Esophagus squamous epithelium (tissue), 5 donors: ENCODE measurements around the gene SYNDIG1L. TPM values are rescaled to one million over a fixed set of nuclear protein-coding genes. Genes with fewer than 3 reads are reported as not detected.
"Not testable (repeated sequence)": the region's sequence is repeated elsewhere in the genome, so short reads cannot be mapped to it uniquely, and the experiment has no call there.

ENCODE experiments used
- DNase-seq: peaks from one replicate; lab custom pipeline; 2025; lab: John Stamatoyannopoulos, UW
- H3K27ac ChIP-seq, 4 donors: fragments of 200-600 bp; sonication (generic); one replicate each; pipeline ENCODE4 v1.5.1; 2016 to 2019; ENCODE audit warnings: mild to moderate bottlenecking in 1 of 4
- H3K27me3 ChIP-seq, 4 donors: fragments of 200-600 bp; sonication (generic); 1 replicate in 3 of 4; 2 replicates in 1 of 4; pipeline versions ENCODE4 v1.5.1 to v1.6.0; 2017 to 2021; ENCODE audit warnings: antibody characterized with exemption in 1 of 4
- H3K36me3 ChIP-seq, 3 donors: fragments of 200-600 bp; sonication (generic); one replicate each; pipeline ENCODE4 v1.5.1; 2016 to 2019
- H3K4me1 ChIP-seq, 3 donors: fragments of 200-600 bp; sonication (generic); one replicate each; pipeline ENCODE4 v1.5.1; 2017 to 2019
- H3K4me3 ChIP-seq, 4 donors: fragments of 200-600 bp; sonication (generic); 1 replicate in 3 of 4; 2 replicates in 1 of 4; pipeline ENCODE4 v1.5.1; 2016 to 2019; ENCODE audit warnings: mild to moderate bottlenecking in 2 of 4, moderate library complexity in 1 of 4
- H3K9me3 ChIP-seq, 3 donors: fragments of 200-600 bp; sonication (generic); one replicate each; pipeline ENCODE4 v1.5.1; 2016 to 2019
- POLR2A ChIP-seq, 4 donors: fragments of 450-650 bp; IDR thresholded peaks; one replicate each; pipeline ENCODE4 v1.6.1; 2017; ENCODE audit warnings: antibody characterized with exemption in 4 of 4, mild to moderate bottlenecking in 4 of 4, moderate library complexity in 3 of 4
- WGBS, 2 donors: methylation state at CpG; one replicate each; pipeline ENCODE4 v1.1.5; 2018; 5-methylcytosine and 5-hydroxymethylcytosine counted together
- intact Hi-C: fragments of 100-400 bp; cut with DNase I; formaldehyde crosslinking; loops from one replicate; pipeline ENCODE4 v1.15.0; 2022
- total RNA-seq, 4 donors: library from RNA; depleted of rRNA; stranded (reverse); fragments of >200 nt; gene quantifications; one replicate each; pipeline ENCODE4 v1.1.0, GENCODE V29; 2016
- TF ChIP-seq, protein P1 (sequence below), 6 experiments: fragments of 450-650 bp in 4 of 6; fragments of 200-600 bp in 2 of 6; sonication (generic) in 2 of 6; IDR thresholded peaks; one replicate each; pipeline ENCODE4 v1.5.1; 2016 to 2019; ENCODE audit warnings: antibody characterized with exemption in 6 of 6, mild to moderate bottlenecking in 4 of 6, moderate library complexity in 4 of 6
- donor health status: DM: yes; HTN: yes; CAD: no.

Gene SYNDIG1L
- total RNA-seq, 4 donors from 2014 or later, result 0.19 TPM; not detected in 3

DNA sequence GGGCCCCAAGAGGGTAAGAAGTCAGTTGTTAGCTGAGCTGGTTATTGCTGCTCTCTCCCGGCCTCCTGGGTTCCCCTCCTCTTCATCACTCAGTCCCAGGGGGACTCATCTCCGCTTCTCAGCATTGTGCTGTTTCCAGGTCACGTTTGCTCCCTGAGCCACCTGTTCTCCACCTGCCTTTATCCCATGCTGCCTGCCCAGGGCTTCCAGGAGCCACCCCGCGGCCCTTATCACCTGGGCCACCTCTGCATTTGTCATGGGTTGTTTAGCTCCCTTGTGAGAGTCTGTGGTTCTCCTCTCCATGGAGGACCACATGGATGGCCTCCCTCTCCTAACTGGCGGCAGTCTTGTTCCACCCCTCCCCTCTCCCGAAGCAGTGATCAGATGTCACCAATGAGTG is 36.0 kb downstream of the SYNDIG1L start:
- no peak for TF ChIP-seq POLR2A (IDR thresholded peaks at IDR 0.05)
- TF ChIP-seq, protein P1, sequence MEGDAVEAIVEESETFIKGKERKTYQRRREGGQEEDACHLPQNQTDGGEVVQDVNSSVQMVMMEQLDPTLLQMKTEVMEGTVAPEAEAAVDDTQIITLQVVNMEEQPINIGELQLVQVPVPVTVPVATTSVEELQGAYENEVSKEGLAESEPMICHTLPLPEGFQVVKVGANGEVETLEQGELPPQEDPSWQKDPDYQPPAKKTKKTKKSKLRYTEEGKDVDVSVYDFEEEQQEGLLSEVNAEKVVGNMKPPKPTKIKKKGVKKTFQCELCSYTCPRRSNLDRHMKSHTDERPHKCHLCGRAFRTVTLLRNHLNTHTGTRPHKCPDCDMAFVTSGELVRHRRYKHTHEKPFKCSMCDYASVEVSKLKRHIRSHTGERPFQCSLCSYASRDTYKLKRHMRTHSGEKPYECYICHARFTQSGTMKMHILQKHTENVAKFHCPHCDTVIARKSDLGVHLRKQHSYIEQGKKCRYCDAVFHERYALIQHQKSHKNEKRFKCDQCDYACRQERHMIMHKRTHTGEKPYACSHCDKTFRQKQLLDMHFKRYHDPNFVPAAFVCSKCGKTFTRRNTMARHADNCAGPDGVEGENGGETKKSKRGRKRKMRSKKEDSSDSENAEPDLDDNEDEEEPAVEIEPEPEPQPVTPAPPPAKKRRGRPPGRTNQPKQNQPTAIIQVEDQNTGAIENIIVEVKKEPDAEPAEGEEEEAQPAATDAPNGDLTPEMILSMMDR (IDR thresholded peaks at IDR 0.05), result no peak
- 65 to 73% methylated on average over 7 of the region's 7 CpGs for WGBS, 2 donors
- intact Hi-C loops, result no loop called here
- H3K9me3 ChIP-seq, result no peaks in the 10 kb centered on the region
- DNase-seq, result no peak
- no peak overlapping the region for H3K4me3 ChIP-seq
- H3K36me3 ChIP-seq, result no peaks in the 10 kb centered on the region
- peaks cover 0 to 18% (median 0%) of the 10 kb centered on the region in 4 donors for H3K27me3 ChIP-seq
- H3K27ac ChIP-seq, result no peak overlapping the region
- H3K4me1 ChIP-seq, result peaks cover 0 to 4% (median 0%) of the 10 kb centered on the region in 3 donors

DNA sequence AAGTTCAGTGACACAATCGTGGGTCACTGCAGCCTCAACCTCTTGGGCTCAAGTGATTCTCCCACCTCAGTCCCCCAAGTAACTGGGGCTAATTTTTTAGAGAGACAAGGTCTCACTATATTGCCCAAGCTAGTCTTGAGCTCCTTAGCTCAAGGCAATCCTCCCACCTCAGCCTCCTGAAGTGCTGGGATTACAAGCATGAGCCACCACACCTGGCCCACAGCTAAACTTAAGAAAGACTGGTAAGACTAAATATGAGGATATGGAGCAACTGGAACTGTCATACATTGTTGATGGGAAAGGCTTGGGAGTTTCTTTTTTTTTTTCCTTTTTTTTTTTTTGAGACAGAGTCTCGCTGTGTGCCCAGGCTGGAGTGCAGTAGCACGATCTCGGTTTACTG is 43.8 kb downstream of the SYNDIG1L start:
- Histone ChIP-seq H3K9me3 (no peaks in the 10 kb centered on the region), H3K4me3 (no peak overlapping the region), H3K4me1 (no peaks in the 10 kb centered on the region), H3K27ac (no peak overlapping the region), H3K27me3 (no peaks in the 10 kb centered on the region), H3K36me3 (no peaks in the 10 kb centered on the region)
- DNase-seq, result no peak
- TF ChIP-seq POLR2A (IDR thresholded peaks at IDR 0.05), result no peak
- TF ChIP-seq, protein P1 (IDR thresholded peaks at IDR 0.05), result no peak
- WGBS, 2 donors, result 88 to 92% methylated on average over 4 of the region's 4 CpGs
- intact Hi-C loops, result no loop called here

DNA sequence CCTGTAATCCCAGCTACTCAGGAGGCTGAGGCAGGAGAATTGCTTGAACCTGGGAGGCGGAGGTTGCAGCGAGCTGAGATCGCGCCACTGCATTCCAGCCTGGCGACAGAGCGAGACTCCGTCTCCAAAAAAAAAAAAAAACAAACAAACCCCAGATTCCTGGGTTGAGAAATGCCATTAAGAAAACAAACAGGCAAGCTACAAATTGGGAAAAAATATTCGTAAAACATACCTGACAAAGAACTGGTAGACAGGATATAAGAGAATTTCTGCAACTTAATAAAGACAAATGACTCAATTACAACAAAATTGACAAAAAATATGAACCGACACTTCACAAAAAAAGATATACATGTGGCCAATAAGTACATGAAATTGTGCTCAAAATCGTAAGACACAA is 44.4 kb downstream of the SYNDIG1L start:
- DNase-seq, intact Hi-C loops, H3K4me1 ChIP-seq, H3K27ac ChIP-seq, H3K36me3 ChIP-seq, H3K4me3 ChIP-seq, H3K9me3 ChIP-seq, H3K27me3 ChIP-seq: not testable (repeated sequence)
- WGBS, 2 donors, result 67 to 72% methylated on average over 5 to 10 of the region's 10 CpGs

DNA sequence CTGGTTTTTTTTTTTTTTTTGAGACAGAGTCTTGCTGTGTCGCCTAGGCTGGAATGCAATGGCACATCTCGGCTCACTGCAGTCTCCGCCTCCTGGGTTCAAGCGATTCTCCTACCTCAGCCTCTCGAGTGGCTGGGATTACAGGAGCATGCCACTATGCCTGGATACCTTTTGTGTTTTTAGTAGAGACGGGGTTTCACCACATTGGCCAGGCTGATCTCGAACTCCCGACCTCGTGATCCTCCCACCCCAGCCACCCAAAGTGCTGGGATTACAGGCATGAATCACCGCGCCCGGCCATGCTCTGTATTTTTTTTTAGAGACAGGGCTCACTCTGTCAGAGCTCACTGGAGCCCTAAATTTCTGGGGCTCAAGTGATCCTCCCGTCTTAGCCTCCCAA is 45.2 kb downstream of the SYNDIG1L start:
- no peak for DNase-seq

DNA sequence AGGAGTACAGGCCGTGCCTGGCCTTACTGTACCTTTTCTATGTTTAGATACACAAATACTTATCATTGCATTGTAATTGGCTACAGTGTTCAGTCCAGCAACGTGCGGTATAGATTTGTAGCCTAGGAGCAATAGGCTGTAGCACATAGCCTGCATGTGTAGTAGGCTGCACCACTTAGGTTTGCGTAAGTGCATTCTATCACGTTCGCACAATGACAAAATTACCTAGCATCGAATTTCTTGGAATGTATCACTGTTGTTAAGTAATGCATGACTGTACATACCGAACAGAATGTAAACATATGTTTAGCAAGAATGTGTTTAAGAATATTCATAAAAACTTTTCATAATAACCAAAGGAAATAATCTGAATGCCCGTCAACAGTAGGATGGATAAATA is 45.8 kb downstream of the SYNDIG1L start:
- no peaks in the 10 kb centered on the region for H3K36me3 ChIP-seq
- no peak for DNase-seq
- H3K27ac ChIP-seq, result no peak overlapping the region
- no peaks in the 10 kb centered on the region for H3K9me3 ChIP-seq
- TF ChIP-seq POLR2A (IDR thresholded peaks at IDR 0.05), result no peak
- TF ChIP-seq, protein P1 (IDR thresholded peaks at IDR 0.05), result no peak
- WGBS, 2 donors, result 82% methylated on average over 9 of the region's 9 CpGs
- no peaks in the 10 kb centered on the region for H3K27me3 ChIP-seq
- intact Hi-C loops, result no loop called here
- H3K4me3 ChIP-seq, result no peak overlapping the region
- H3K4me1 ChIP-seq, result no peaks in the 10 kb centered on the region

More for the DNA sequence above, 45.2 kb downstream of the SYNDIG1L start:
- H3K9me3 ChIP-seq, result no peaks in the 10 kb centered on the region
- intact Hi-C loops, result no loop called here
- TF ChIP-seq, protein P1 (IDR thresholded peaks at IDR 0.05), result no peak
- TF ChIP-seq POLR2A (IDR thresholded peaks at IDR 0.05), result no peak
- no peak overlapping the region for H3K4me3 ChIP-seq
- no peaks in the 10 kb centered on the region for H3K36me3 ChIP-seq
- no peak overlapping the region for H3K27ac ChIP-seq
- 86 to 89% methylated on average over 5 to 13 of the region's 13 CpGs for WGBS, 2 donors
- H3K27me3 ChIP-seq, result no peaks in the 10 kb centered on the region
- no peaks in the 10 kb centered on the region for H3K4me1 ChIP-seq
